CD4-positive, alpha-beta T cell treated with Interleukin-10 for 1 hour (primary cell): ENCODE data around the gene SYVN1.
"Not testable (repeated sequence)": the region's sequence is repeated elsewhere in the genome, so short reads cannot be mapped to it uniquely, and the experiment has no call there.

Source experiments
- DNase-seq: peaks from one replicate; pipeline ENCODE4 v3.0.0-alpha.2; 2020

SYVN1 gene

DNA sequence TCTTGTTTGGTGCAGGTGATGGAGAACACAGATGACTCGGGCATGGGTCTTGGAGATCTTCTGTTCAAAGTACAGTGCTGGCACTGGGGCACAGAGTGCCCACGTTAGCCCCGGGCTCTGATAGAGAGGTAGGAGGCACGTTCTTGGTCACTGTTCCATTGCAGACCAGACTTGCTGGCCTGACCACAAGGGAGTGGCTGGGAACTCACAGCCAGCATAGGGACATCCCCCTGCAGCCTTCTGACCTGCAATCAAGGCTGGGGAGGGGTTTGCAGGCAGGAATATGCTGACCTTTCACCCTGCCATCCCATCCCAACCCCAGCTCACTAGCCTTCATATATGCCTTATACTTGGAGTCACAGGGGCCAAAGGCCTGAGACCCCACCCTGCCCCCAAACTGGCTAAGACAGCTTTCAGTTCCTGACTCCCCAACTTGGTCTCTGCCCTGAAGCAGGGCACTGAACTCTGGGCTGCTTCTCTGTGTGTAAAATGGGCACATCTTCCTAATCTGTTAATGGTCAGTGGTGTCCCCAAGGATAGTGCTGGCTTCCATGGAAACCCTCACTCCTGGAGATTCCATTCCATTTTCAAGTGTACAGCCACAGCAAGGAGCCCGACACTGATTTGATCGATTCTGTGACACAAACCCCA is 7.6 kb downstream of the SYVN1 start:
- no peak for DNase-seq

DNA sequence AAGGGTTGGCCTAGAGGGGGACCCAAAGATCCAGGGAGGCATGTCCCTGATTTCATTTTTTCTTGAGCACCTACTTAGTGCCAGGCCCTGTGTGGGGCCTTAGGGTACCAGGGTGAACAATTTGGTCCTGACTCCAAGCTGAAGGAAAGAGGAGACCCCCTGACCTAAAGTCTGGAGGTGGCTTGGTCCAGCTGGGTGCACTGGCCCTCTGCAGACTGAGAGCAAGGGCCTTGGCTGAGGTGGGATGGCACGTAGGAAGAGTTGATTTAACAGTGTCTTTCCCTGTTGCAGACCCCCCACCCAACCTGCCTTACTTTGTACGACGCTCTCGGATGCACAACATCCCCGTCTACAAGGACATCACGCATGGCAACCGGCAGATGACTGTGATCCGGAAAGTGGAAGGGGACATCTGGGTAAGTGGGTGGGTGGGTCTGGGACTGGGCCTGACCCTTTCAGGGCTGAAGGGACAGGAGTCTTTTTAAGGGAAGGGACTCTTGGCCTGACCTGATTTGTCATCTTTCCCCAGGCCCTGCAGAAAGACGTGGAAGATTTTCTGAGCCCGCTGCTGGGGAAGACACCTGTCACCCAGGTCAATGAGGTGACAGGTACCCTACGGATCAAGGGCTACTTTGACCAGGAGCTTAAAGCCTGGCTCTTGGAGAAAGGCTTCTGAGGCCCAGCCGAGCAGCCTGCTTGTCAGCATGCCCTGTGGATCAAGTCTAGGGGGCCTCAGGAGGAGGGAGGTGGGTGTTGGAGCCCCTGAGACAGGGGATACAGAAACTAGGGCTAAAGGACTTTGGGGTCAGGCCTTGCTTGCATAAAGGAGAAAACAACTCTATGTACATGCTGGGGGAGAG is 8.9 kb downstream of the SYVN1 start:
- DNase-seq: no peak

DNA sequence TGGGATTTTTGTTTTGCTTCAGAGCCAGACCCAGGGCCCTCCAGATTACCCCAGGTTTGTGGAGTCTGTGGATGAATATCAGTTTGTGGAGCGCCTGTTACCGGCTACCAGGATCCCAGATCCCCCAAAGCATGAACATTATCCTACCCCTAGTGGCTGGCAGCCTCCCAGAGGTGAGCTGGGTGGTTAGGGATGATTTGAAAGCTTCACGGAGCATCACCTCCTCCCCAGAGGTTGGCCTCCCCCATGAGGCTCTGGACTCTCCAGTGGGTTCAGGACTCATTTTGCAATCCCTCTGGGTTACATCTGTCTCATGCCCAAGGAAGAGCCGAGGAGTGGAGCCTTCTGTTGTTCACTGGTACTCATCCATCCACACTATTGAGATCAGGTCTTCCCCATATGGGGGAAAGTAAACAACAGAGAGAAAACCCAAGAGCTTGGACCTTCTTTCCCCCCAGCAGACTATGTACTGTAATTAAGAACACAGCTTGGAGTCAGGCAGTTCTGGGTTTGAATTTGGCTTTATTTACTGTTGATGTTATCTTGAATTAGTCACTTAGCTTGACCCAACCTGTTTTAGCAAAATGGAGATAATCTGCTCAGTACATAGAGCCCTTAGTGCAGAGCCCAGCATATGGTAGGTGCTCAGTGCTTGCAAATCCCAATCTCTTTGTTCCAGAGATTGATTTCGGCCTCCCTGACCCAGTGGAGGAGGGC is 9.7 kb downstream of the SYVN1 start:
- DNase-seq: no peak

DNA sequence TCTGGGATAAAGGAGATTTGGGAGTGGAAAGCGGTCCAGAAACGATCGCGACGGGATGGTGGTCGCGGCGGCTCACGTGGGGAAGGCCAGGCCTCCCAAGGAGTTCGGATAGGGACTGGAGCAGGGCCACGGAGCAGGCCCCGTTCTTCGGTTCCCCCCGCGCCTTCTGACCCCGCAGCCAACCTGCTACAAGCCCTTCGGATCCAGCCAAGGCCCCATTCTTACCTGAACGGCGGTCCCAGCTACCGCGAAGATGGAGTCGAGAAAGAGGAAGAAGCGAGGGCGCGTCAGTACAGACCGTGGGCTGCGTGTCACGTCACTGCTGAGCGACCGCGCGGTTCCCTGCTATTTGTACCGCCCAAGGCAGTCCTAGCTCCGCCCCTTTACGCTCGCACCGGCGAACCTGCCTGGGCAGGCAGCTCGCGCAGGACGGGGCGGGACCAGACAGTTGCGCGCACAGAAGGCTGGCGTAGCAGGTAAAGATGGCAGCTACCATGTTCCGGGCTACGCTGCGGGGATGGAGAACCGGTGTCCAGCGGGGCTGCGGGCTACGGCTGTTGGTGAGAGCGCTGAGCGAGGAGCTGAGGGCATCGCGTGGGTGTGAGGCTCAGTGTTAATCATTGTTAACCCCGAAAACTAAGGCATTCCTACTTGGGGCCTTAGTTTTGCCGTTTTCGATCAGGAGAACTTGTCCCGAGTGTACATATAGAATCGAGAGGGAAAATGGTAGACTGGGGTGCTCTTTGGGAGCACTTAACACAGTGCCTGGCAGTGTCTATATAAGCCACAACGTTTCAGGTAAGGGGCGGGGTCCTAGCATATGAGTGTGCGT is 12.2 kb downstream of the SYVN1 start, which contains the start of the genes FAU and MRPL49:
Gene FAU (minus strand): TSS at position 270 of the 832 bp plus-strand sequence. CDS start 321 bp downstream, outside the sequence.
Gene MRPL49 (plus strand): TSS at position 457 of the 832 bp plus-strand sequence. CDS start 26 bp downstream, at position 483.
- DNase-seq: peak; percentile 99

DNA sequence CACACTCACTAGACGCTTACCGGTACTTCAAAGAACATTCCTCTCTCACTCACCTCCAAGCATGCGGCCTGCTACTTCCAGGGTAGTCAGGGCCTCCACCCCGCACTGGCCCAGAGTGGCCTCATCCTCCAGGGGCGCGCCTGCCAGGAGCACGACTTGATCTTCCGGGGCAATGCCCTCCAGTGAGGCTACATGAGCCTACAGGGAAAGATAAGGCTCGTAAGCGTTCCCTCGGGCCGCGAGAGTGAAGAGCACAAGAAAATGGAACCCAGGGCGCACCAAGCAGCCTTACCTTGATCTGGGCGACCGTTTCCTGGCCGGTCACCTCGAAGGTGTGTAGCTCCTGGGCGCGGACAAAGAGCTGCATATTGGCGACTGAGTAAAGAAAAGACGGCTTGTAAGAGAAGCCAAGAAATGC is 12.9 kb downstream of the SYVN1 start:
- peak; percentile 50 for DNase-seq

DNA sequence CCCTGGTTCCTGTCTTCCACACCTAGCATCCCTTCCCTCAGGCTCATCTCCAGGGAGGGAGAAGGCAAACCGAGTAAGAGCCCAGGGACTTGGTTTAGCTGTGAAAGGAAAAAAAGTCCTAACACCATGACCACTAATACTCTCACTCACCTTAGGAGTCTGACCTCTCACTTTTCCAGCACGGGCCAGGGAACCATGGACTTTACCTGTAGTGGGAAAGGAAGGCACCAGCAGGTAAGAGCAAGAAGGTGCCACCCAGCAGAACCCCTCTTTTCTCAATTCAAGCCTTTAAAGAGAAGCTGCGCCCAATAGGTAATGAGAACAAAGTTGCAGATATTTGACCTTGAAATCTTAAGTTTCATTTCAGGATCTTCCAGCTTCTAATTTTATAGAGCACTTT is 13.5 kb downstream of the SYVN1 start:
- no peak for DNase-seq

DNA sequence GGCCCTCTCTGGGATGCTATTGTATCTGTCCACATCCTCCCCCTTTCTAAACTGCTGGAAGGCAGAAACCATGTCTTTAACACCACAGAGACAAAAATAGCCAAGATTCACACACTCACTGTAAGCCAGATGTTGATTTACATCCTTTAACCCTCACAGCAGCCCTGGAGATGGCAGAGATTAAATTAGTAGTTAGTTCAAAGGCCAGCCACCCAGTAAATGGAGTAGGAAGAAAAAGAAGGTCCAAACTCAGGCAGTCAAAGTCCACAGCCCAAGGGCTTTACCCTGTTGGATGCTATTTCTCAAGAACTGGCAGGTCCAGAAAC is 14.7 kb downstream of the SYVN1 start:
- no peak for DNase-seq

DNA sequence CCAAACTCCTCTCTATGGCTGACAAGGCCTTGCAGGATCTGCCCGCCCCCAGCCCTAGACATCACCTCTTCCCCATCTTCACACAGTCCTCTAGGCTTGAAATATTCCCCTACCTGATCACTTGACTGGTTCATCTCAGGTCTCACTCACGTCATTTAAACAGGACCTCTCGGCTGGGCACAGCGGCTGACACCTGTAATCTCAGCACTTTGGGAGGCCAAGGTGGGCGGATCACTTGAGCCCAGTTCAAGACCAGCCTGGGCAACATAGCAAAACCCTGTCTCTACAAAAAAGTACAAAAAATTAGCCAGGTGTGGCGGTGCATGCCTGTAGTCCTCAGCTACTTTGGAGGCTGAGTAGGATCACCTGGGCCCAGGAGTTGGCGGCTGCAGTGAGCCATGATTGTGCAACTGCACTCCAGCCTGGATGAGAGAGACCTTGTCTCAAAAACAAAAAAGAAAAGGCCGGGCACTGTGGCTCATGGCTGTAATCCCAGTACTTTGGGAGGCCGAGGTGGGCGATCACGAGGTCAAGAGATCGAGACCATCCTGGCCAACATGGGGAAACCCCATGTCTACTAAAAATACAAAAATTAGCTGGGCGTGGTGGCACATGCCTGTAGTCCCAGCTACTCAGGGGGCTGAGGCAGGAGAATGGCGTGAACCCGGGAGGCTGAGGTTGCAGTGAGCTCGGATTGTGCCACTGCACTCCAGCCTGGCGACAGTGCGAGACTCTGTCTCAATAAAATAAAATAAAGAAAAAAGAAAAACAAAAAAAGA is 15.2 kb downstream of the SYVN1 start:
- not testable (repeated sequence) for DNase-seq

DNA sequence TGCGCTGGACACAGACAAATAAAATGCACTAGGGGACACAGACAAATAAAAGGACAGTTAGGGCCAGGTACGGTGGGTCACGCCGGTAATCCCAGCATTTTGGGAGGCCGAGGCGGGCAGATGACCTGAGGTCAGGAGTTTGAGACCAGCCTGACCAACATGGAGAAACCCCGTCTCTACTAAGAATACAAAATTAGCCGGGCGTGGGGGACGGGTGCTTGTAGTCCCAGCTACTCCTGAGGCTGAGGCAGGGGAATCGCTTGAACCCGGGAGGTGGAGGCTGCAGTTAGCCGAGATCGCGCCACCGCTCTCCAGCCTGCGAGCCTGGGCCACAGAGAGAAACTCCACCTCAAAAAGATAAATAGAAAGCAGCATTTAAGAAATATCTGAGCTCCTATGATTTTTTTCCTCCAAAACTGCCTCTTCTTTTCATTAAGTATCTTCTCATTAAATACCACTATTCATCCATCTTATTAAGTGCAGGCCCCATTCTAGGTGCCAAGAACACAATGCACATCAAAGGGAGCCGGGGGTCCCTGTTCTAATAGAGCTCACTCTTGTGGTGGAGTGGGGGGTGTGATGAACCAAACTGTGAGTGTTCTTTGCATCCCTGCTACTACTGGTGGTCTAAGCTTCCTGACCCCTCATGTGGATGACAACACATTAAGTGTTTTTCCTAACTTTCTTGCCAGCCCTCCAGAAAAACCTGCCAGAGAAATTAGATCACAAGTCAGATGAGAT is 16.1 kb downstream of the SYVN1 start:
- no peak for DNase-seq

DNA sequence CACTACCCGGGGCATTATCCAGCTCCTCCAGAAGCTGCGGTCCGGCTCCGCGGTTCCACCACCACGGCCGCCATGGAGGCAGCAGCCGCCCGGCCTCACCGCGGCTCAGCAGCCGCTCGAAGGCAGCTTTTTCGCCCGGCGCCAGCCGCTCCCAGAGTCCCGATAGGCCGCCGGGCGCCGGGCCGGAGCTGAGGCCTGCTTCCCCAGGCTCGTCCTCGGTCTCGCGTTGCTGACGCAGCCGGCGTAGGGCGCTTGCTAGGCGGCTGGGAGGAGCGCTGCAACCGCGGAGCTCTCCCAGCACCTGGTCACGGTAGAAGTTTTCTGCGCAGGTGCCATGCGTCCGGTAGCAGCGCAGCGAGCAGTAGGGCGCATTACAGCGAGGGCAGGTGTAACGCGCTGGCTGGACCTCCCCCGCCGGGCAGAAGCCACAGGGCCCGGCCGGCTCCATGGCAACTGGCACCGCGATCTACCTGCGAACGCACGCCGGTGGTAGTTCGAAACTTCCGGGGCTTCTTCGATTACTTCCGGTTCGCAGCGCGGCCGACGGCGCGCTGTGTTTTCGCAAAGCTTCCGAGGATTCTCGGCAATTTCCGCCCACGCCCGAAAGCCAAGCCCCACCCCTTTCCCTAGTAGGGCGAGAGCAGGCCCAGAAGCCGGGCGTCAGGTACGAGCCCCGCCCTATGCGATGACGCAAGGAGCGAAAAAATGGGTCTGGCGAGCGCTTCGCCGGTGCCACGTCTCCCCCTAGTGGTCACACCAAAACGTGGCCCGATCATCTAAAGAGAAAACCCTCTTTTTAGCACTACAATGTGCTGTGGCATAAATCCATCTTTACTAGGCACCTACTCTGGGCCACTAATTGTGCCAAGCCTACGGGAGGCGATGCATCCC is 16.9 kb downstream of the SYVN1 start, which contains the start of gene ZNHIT2:
Gene ZNHIT2 (minus strand): TSS at position 496 of the 891 bp plus-strand sequence. CDS start 48 bp downstream, at position 448.
- DNase-seq: peak; percentile 100

DNA sequence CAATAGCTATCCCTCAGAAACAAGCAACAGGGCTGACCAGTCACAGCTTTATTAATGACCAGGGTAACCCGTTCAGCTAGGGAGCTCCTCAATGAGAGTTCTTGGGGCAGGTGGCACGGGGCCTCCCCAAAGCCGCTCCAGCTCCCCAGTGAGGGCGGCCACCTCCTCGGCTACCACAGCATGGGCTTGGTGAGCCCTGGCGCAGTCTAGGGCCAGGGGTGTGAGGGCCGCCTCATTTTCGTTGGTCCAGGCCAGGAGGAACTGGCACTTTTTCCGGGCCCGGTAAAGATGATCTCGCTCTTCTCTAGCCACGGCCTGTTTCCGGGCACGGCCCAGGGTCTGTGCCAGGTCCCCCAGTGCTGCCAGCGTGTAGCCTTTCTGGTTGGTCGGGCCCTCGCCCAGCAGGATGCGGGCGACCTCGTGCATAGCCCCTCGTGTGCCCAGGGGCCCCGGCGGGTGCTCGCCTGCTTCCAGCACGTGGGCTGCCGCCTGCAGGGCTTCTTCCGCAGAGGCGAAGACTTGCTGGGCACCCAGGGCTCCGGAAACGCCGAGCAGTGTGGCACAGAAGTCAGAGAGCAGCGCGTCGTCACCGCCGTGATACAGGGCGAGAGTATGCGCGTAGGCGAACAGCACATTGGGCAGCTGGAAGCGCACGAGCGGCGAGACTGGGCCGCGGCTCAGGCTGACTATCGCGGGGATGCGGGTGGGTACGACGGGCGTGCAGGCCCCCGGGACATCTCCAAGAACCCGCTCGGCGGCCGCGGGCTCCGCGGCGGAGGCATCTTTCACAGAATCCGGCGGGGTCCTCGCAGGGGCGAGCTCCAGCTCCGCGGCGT is 17.7 kb downstream of the SYVN1 start:
- peak; percentile 69 for DNase-seq

DNA sequence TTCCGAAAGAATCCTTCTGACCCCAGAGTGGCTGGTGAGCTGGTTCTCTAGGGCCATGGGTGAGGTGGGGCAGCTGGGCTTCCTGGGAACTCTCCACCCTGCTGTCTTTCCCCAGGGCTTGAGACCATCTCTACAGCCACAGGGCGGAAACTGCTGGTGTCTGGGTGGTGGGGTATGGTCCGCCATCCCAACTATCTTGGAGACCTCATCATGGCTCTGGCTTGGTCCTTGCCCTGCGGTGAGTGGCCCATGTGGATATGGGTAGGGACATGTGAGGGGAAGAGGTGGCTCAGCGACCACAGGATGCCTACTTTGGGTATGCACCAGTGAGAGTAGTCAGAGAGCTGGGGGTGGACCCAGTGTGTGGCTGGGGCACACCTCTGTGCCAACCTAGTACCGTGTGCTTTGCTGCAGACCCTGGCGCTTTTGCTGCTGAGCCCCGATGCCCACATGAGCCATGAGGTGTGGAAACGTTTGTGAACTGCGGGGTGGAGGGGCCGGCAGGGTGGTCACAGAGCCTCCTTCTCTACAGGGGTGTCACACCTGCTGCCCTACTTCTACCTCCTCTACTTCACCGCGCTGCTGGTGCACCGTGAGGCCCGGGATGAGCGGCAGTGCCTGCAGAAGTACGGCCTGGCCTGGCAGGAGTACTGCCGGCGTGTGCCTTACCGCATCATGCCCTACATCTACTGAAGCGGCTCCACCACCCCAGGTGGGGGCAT is 18.8 kb downstream of the SYVN1 start:
- no peak for DNase-seq

DNA sequence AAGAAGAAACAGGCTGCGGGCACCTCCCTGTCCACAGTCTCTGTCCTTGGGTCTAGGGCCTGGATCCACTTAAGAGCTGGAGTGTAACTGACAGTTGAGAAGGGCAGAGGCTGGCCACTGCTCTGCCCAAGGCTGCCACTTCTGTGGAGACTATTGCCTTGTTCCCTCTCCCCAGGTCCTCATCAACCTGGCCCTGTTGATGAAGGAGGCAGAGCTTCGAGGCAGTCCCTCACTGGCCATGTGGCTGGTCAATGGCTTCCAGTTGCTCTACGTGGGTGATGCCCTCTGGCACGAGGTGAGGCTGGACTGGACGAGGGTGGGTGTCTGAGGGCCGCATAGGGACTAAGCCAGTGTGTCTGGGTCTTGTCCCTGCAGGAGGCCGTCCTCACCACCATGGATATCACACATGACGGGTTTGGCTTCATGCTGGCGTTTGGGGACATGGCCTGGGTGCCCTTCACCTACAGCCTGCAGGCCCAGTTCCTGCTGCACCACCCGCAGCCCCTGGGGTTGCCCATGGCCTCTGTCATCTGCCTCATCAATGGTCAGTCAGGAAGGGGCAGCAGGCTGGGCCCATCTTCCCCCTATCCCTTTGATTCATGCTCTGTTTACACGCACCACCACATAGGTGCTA is 19.7 kb downstream of the SYVN1 start:
- DNase-seq: no peak

DNA sequence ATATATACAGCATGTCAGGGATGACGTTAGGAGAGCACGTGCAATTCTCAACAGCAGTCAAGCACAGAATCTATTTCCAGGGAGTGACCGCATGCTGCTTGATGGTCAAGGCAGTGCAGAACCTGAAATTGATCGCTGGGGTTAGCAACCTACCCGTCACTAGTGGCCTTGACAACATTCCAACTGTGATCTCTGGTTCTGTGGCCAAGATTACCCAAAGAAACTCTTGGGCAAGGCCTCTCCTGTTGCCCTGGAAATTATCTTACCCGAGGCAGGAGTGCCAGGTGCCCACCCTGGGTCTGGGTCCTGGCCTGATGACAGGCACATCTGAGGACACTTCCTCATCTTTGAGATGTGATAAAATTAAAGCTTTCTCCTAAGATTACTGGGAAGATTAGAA is 20.5 kb downstream of the SYVN1 start:
- DNase-seq: no peak

DNA sequence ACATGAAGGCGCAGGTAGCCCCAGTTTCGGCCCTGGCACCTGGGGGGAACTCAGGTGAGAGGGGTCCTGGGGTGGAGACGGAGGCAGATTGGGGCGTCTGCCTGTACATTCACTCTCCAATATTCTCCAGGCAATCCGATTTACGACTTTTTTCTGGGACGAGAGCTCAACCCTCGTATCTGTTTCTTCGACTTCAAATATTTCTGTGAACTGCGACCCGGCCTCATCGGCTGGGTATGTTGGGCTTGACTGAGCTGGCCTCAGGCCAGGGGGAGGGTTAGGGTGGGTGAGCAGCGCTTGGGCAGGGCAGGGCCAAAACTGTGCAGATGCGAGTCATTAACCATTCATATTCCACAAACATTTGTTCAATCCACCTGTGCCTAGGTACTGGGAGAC is 21.0 kb downstream of the SYVN1 start:
- no peak for DNase-seq

DNA sequence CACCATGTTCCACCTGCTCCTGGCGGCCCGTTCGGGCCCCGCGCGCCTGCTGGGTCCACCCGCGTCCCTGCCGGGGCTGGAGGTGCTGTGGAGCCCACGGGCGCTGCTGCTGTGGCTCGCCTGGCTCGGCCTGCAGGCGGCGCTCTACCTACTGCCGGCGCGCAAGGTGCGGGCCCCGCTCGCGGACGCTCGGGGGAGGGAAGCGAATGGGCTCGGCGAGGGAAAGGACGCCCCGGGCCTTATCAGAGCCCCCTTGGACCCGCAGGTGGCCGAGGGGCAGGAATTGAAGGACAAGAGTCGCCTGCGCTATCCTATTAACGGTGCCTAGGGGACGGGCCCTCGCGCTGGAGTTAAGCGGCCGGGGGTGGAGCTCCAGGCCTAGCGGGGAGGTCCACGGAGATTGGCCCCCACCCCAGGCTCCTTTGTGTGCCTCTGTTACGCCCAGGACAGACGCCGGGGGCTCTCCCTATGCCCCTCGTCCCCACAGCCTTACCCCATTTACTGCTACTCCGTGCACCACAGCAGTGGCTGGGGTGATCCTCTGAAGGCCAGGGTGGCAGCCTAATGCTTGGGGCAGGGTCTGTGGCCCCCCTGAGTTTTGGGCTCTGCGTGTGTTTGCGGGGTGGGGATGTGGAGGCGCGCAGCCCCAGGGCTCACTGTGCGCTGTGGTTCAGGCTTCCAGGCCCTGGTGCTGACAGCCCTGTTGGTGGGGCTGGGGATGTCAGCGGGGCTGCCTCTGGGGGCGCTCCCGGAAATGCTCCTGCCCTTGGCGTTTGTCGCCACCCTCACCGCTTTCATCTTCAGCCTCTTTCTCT is 21.6 kb downstream of the SYVN1 start:
- peak; percentile 82 for DNase-seq
